NB4 (cell line): Measurements from ENCODE around the gene PUM1.

Source experiments
- POLR2A ChIP-seq: IDR thresholded peaks from 2 replicates; pipeline ENCODE4 v1.6.1; 2011; ENCODE audit warnings: mild to moderate bottlenecking; ENCODE audit not compliant: insufficient read length; ENCODE audit errors: extremely low read depth
- TF ChIP-seq, protein P1 (sequence below): IDR thresholded peaks from one replicate; pipeline ENCODE4 v1.5.1; 2012; ENCODE audit warnings: low read depth, low read length
- TF ChIP-seq, protein P2 (sequence below): IDR thresholded peaks from 2 replicates; pipeline ENCODE4 v1.6.1; 2011; ENCODE audit warnings: low read depth, low read length

DNA sequence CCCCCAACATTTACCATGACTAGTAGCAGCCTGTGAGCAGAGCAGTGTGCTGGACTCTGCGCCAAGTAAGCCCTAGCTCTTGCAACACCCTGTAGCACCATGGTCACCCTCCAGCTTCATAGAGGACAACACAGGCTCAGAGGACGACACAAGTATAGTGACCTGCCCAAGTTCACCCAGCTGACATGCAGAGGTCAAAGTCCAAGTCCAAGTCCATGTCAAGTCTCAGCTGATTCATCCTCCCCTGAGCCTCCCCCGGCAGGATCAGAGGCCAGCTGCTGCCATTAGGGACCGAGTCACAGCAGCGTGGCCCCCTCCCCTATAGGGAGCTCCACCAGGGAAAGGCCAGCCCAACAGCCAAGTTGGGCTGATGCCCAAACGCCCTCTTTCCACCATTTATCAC, 172.8 kb downstream of the PUM1 start:
- TF ChIP-seq, protein P1, sequence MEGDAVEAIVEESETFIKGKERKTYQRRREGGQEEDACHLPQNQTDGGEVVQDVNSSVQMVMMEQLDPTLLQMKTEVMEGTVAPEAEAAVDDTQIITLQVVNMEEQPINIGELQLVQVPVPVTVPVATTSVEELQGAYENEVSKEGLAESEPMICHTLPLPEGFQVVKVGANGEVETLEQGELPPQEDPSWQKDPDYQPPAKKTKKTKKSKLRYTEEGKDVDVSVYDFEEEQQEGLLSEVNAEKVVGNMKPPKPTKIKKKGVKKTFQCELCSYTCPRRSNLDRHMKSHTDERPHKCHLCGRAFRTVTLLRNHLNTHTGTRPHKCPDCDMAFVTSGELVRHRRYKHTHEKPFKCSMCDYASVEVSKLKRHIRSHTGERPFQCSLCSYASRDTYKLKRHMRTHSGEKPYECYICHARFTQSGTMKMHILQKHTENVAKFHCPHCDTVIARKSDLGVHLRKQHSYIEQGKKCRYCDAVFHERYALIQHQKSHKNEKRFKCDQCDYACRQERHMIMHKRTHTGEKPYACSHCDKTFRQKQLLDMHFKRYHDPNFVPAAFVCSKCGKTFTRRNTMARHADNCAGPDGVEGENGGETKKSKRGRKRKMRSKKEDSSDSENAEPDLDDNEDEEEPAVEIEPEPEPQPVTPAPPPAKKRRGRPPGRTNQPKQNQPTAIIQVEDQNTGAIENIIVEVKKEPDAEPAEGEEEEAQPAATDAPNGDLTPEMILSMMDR = no peak
- TF ChIP-seq, protein P2, sequence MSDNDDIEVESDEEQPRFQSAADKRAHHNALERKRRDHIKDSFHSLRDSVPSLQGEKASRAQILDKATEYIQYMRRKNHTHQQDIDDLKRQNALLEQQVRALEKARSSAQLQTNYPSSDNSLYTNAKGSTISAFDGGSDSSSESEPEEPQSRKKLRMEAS = no peak
- no peak for TF ChIP-seq POLR2A
